ENCODE measurements around the gene SOS2.

GRCh38 chr14:50087341-50088116 is 143.8 kb downstream of the SOS2 start:
- TF ChIP-seq, protein P1, sequence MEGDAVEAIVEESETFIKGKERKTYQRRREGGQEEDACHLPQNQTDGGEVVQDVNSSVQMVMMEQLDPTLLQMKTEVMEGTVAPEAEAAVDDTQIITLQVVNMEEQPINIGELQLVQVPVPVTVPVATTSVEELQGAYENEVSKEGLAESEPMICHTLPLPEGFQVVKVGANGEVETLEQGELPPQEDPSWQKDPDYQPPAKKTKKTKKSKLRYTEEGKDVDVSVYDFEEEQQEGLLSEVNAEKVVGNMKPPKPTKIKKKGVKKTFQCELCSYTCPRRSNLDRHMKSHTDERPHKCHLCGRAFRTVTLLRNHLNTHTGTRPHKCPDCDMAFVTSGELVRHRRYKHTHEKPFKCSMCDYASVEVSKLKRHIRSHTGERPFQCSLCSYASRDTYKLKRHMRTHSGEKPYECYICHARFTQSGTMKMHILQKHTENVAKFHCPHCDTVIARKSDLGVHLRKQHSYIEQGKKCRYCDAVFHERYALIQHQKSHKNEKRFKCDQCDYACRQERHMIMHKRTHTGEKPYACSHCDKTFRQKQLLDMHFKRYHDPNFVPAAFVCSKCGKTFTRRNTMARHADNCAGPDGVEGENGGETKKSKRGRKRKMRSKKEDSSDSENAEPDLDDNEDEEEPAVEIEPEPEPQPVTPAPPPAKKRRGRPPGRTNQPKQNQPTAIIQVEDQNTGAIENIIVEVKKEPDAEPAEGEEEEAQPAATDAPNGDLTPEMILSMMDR (conservative IDR thresholded peaks at IDR 0.05), result no peak
- TF ChIP-seq EZH2 (IDR thresholded peaks at IDR 0.05; ENCODE audit: low read depth), result no peak

All from PC-9 (cell line).